GM12878 (cell line): ENCODE measurements around the gene PID1. TPM values are rescaled to one million over a fixed set of nuclear protein-coding genes. Genes with fewer than 3 reads are reported as not detected.

Experiments
- ATAC-seq: fragments of 200-7000 bp; cut with Tn5 transposase; 3 replicates; pipeline ENCODE4 v1.9.1; 2020; ENCODE audit warnings: mild to moderate bottlenecking, moderate library complexity
- BruUV-seq: library from RNA; stranded (reverse); fragments of 400-500 nt; replicated peaks from 2 replicates; lab custom pipeline; 2021; lab: Mats Ljungman, UMichigan
- CTCF ChIA-PET: fragments of 300-600 bp; sonication (Branson Sonifier 250); formaldehyde crosslinking; extraction: SDS; loops from one replicate; lab custom pipeline; 2021; ENCODE audit warnings: inconsistent platforms; lab: Yijun Ruan, JAX
- POLR2A ChIA-PET: fragments of 350-600 bp; formaldehyde crosslinking; extraction: SDS; loops from one replicate; lab custom pipeline; 2021; ENCODE audit warnings: inconsistent platforms; lab: Charles Lee
- RAD21 ChIA-PET: fragments of 300-600 bp; sonication (Branson Sonifier 250); formaldehyde crosslinking; loops from one replicate; lab custom pipeline; 2023; ENCODE audit warnings: antibody characterized with exemption; ENCODE audit not compliant: unreplicated experiment; lab: Charles Lee
- SMC1A ChIA-PET: fragments of 300-600 bp; sonication (Branson Sonifier 250); formaldehyde crosslinking; loops from one replicate; lab custom pipeline; 2023; ENCODE audit not compliant: unreplicated experiment, uncharacterized antibody; lab: Charles Lee
- DNase-seq: peaks from one replicate; pipeline ENCODE4 v3.0.0-alpha.2; 2011; ENCODE audit warnings: low read depth, low spot score
- FAIRE-seq: peaks from 3 replicates; lab custom pipeline; 2011; peaks lifted over from hg19 to GRCh38; lab: Jason Lieb, UNC
- H2AFZ ChIP-seq: 2 replicates; pipeline ENCODE4 v1.6.0; 2011; ENCODE audit warnings: low read depth, low read length, control low read depth; ENCODE audit not compliant: control insufficient read depth
- H3K27ac ChIP-seq: 2 replicates; pipeline ENCODE4 v1.5.1; 2011; ENCODE audit warnings: control low read depth; ENCODE audit not compliant: control insufficient read depth, insufficient read depth
- H3K27me3 ChIP-seq, 2 experiments: replicated peaks in 1 of 2; 2 replicates each; pipeline versions ENCODE4 v1.6.0 to v1.6.1; 2011; ENCODE audit warnings: low read length in 1 of 2; ENCODE audit not compliant: control insufficient read depth in 2 of 2, insufficient read depth in 2 of 2
- H3K36me3 ChIP-seq, 2 experiments: 2 replicates each; pipeline ENCODE4 v1.5.1; 2011; ENCODE audit warnings: low read length in 1 of 2; ENCODE audit not compliant: control insufficient read depth in 2 of 2, insufficient read depth in 2 of 2
- H3K4me1 ChIP-seq: 2 replicates; pipeline ENCODE4 v1.6.1; 2011; ENCODE audit warnings: mild to moderate bottlenecking, low read length, moderate library complexity, mixed read lengths; ENCODE audit not compliant: control insufficient read depth, insufficient read depth
- H3K4me2 ChIP-seq: 2 replicates; pipeline ENCODE4 v1.6.0; 2011; ENCODE audit warnings: control low read depth; ENCODE audit not compliant: control insufficient read depth, insufficient read depth
- H3K4me3 ChIP-seq: fragments of 200-600 bp; sonication (generic); 2 replicates; pipeline ENCODE4 v1.5.1; 2016
- H3K79me2 ChIP-seq: 2 replicates; pipeline ENCODE4 v1.6.0; 2011; ENCODE audit warnings: low read length; ENCODE audit not compliant: control insufficient read depth, insufficient read depth
- H3K9ac ChIP-seq: 2 replicates; pipeline ENCODE4 v1.8.0; 2011; ENCODE audit warnings: low read length, control low read depth, mixed read lengths; ENCODE audit not compliant: control insufficient read depth, insufficient read depth
- H3K9me3 ChIP-seq: replicated peaks from 3 replicates; pipeline ENCODE4 v1.5.1; 2011; ENCODE audit warnings: mild to moderate bottlenecking, low read length; ENCODE audit not compliant: control insufficient read depth, insufficient read depth
- H4K20me1 ChIP-seq: 2 replicates; pipeline ENCODE4 v1.6.0; 2011; ENCODE audit not compliant: control insufficient read depth, insufficient read depth
- ASH2L ChIP-seq: fragments of 300-600, 200-600 bp; sonication (generic); IDR thresholded peaks from 2 replicates; pipeline ENCODE4 v1.6.1; 2017; ENCODE audit warnings: low read depth, mild to moderate bottlenecking, borderline replicate concordance
- CBFB ChIP-seq: IDR thresholded peaks from 2 replicates; pipeline ENCODE4 v1.6.1; 2016; ENCODE audit warnings: antibody characterized with exemption, low read depth
- ETV6 ChIP-seq, 2 experiments: fragments of 450-650 bp in 1 of 2; IDR thresholded peaks in 1 of 2; conservative IDR thresholded peaks in 1 of 2; 2 replicates each; pipeline ENCODE4 v1.6.1; 2014; ENCODE audit warnings: antibody characterized with exemption in 1 of 2, borderline replicate concordance in 1 of 2, low read depth in 1 of 2, mild to moderate bottlenecking in 1 of 2, moderate library complexity in 1 of 2
- GABPA ChIP-seq: IDR thresholded peaks from 2 replicates; pipeline ENCODE4 v1.6.1; 2014; ENCODE audit warnings: antibody characterized with exemption, low read depth, mild to moderate bottlenecking, inconsistent platforms
- HDGF ChIP-seq: fragments of 450-650 bp; IDR thresholded peaks from 2 replicates; pipeline ENCODE4 v1.6.1; 2016; ENCODE audit warnings: antibody characterized with exemption
- MYC ChIP-seq: IDR thresholded peaks from 2 replicates; pipeline ENCODE4 v1.6.1; 2011; ENCODE audit warnings: mild to moderate bottlenecking, low read length, moderate library complexity, inconsistent platforms; ENCODE audit not compliant: insufficient read depth, insufficient replicate concordance, insufficient read length, severe bottlenecking
- NFIC ChIP-seq: IDR thresholded peaks from 2 replicates; pipeline ENCODE4 v1.6.1; 2012; ENCODE audit warnings: low read depth, mild to moderate bottlenecking, inconsistent platforms, low read length, moderate library complexity
- NR2C1 ChIP-seq: fragments of 450-650 bp; IDR thresholded peaks from 2 replicates; pipeline ENCODE4 v1.6.1; 2017; ENCODE audit warnings: antibody characterized with exemption, mild to moderate bottlenecking, moderate library complexity
- TCF12 ChIP-seq: IDR thresholded peaks from 2 replicates; pipeline ENCODE4 v1.6.1; 2011; ENCODE audit warnings: low read depth, mild to moderate bottlenecking, low read length
- ZNF384 ChIP-seq: IDR thresholded peaks from 2 replicates; pipeline ENCODE4 v1.6.1; 2012; ENCODE audit warnings: low read depth, mild to moderate bottlenecking, low read length, improper control_type of control experiment, borderline replicate concordance
- WGBS: methylation state at CpG from one replicate; pipeline ENCODE4 v1.1.6; 2016; ENCODE audit warnings: low lambda C conversion rate; ENCODE audit not compliant: insufficient replicate concordance, insufficient coverage; ENCODE audit errors: missing lambda C conversion rate; 5-methylcytosine and 5-hydroxymethylcytosine counted together
- in situ Hi-C: fragments of 300-500 bp; cut with MboI; formaldehyde crosslinking; loops from 9 replicates; pipeline ENCODE4 v1.14.3; 2018; ENCODE audit warnings: mixed read lengths
- intact Hi-C: fragments of 100-400 bp; cut with micrococcal nuclease; formaldehyde crosslinking; loops from one replicate; pipeline ENCODE4 v1.14.2; 2022; ENCODE audit not compliant: unreplicated experiment
- polyA plus RNA-seq, 11 experiments: library from polyadenylated mRNA; depleted of rRNA in 4 of 11; unstranded in 6 of 11; stranded (reverse) in 5 of 11; fragments of >200 nt; fragmentation: Nextera tagmentation in 4 of 11; fragmentation: Illumina TruSeq in 1 of 11; extraction: Ambion mirVana in 4 of 11; extraction: Trizol in 1 of 11; gene quantifications; 1 replicate in 1 of 11; 2 replicates in 10 of 11; pipeline versions ENCODE4 v1.2.1 to v1.2.3, GENCODE V29; 2011 to 2016; ENCODE audit warnings: inconsistent platforms in 2 of 11, missing spikeins in 2 of 11, low read depth in 1 of 11
- total RNA-seq, 4 experiments: library from RNA; depleted of rRNA in 3 of 4; stranded (reverse); fragments of >200 nt in 3 of 4; fragmentation: Illumina TruSeq in 1 of 4; extraction: Trizol in 1 of 4; gene quantifications; 2 replicates each; pipeline versions ENCODE4 v1.2.1 to v1.2.3, GENCODE V29; 2013 to 2021
- TF ChIP-seq, protein P1 (sequence below): fragments of 450-650 bp; IDR thresholded peaks from 2 replicates; pipeline ENCODE4 v1.6.1; 2018; ENCODE audit warnings: borderline replicate concordance, mild to moderate bottlenecking; ENCODE audit not compliant: partially characterized antibody
- TF ChIP-seq, protein P2 (sequence below): fragments of 150-350 bp; IDR thresholded peaks from 2 replicates; pipeline ENCODE4 v1.6.1; 2016; ENCODE audit warnings: low read depth, low read length
- TF ChIP-seq, protein P3 (sequence below): fragments of 450-650 bp; formaldehyde crosslinking; IDR thresholded peaks from 2 replicates; pipeline ENCODE4 v1.4.0; 2022; ENCODE audit warnings: mild to moderate bottlenecking, moderate library complexity
- TF ChIP-seq, protein P4 (sequence below): fragments of 450-650 bp; IDR thresholded peaks from 2 replicates; pipeline ENCODE4 v1.6.1; 2017; ENCODE audit warnings: borderline replicate concordance

Gene PID1
- total and polyA plus RNA-seq, 10 of the 15 experiments (the other 5 are each of a cell fraction or from before 2014, with no cell fraction given), result not detected

DNA sequence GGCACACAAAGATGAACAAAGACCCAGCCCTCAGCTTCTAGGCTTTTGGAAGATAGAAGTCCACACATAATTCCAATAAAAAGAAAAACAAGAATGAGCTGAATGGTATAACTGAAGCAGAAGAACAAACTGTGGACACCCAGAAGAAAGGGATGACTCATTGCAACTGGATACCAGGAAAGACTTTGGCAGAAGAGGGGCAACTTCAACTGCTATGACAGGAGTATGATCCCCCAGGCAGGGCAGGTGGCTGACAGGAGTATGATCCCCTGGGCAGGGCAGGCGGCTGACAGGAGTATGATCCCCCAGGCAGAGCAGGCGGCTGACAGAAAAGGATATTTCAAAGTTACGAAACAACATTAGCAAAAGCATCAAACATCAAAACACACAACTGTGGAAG is 21.6 kb downstream of the PID1 start:
- ChIA-PET RAD21 (no interaction called here), CTCF (no interaction called here), POLR2A (no interaction called here)
- TF ChIP-seq, protein P1, sequence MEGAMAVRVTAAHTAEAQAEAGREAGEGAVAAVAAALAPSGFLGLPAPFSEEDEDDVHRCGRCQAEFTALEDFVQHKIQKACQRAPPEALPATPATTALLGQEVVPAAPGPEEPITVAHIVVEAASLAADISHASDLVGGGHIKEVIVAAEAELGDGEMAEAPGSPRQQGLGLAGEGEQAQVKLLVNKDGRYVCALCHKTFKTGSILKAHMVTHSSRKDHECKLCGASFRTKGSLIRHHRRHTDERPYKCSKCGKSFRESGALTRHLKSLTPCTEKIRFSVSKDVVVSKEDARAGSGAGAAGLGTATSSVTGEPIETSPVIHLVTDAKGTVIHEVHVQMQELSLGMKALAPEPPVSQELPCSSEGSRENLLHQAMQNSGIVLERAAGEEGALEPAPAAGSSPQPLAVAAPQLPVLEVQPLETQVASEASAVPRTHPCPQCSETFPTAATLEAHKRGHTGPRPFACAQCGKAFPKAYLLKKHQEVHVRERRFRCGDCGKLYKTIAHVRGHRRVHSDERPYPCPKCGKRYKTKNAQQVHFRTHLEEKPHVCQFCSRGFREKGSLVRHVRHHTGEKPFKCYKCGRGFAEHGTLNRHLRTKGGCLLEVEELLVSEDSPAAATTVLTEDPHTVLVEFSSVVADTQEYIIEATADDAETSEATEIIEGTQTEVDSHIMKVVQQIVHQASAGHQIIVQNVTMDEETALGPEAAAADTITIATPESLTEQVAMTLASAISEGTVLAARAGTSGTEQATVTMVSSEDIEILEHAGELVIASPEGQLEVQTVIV, result no peak
- TF ChIP-seq, protein P2, sequence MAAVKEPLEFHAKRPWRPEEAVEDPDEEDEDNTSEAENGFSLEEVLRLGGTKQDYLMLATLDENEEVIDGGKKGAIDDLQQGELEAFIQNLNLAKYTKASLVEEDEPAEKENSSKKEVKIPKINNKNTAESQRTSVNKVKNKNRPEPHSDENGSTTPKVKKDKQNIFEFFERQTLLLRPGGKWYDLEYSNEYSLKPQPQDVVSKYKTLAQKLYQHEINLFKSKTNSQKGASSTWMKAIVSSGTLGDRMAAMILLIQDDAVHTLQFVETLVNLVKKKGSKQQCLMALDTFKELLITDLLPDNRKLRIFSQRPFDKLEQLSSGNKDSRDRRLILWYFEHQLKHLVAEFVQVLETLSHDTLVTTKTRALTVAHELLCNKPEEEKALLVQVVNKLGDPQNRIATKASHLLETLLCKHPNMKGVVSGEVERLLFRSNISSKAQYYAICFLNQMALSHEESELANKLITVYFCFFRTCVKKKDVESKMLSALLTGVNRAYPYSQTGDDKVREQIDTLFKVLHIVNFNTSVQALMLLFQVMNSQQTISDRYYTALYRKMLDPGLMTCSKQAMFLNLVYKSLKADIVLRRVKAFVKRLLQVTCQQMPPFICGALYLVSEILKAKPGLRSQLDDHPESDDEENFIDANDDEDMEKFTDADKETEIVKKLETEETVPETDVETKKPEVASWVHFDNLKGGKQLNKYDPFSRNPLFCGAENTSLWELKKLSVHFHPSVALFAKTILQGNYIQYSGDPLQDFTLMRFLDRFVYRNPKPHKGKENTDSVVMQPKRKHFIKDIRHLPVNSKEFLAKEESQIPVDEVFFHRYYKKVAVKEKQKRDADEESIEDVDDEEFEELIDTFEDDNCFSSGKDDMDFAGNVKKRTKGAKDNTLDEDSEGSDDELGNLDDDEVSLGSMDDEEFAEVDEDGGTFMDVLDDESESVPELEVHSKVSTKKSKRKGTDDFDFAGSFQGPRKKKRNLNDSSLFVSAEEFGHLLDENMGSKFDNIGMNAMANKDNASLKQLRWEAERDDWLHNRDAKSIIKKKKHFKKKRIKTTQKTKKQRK, result no peak
- no peak for TF ChIP-seq ASH2L
- no peak for TF ChIP-seq ETV6 (conservative IDR thresholded peaks at IDR 0.05 in 1 of 2, IDR thresholded peaks at IDR 0.05 in 1 of 2; ENCODE audit: borderline replicate concordance in 1 of 2, low read depth in 1 of 2)
- TF ChIP-seq HDGF, result no peak
- no peak for TF ChIP-seq MYC
- TF ChIP-seq ZNF384, result no peak
- TF ChIP-seq TCF12, result no peak
- TF ChIP-seq, protein P3, sequence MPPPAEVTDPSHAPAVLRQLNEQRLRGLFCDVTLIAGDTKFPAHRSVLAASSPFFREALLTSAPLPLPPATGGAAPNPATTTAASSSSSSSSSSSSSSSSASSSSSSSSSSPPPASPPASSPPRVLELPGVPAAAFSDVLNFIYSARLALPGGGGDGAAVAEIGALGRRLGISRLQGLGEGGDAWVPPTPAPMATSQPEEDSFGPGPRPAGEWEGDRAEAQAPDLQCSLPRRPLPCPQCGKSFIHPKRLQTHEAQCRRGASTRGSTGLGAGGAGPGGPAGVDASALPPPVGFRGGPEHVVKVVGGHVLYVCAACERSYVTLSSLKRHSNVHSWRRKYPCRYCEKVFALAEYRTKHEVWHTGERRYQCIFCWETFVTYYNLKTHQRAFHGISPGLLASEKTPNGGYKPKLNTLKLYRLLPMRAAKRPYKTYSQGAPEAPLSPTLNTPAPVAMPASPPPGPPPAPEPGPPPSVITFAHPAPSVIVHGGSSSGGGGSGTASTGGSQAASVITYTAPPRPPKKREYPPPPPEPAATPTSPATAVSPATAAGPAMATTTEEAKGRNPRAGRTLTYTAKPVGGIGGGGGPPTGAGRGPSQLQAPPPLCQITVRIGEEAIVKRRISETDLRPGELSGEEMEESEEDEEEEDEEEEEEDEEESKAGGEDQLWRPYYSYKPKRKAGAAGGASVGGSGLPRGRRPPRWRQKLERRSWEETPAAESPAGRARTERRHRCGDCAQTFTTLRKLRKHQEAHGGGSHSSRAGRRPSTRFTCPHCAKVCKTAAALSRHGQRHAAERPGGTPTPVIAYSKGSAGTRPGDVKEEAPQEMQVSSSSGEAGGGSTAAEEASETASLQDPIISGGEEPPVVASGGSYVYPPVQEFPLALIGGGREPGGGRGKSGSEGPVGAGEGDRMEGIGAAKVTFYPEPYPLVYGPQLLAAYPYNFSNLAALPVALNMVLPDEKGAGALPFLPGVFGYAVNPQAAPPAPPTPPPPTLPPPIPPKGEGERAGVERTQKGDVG (CRISPR knock-in tag), result no peak
- TF ChIP-seq NFIC, result no peak
- no peak for TF ChIP-seq NR2C1
- TF ChIP-seq CBFB, result no peak
- TF ChIP-seq, protein P4, sequence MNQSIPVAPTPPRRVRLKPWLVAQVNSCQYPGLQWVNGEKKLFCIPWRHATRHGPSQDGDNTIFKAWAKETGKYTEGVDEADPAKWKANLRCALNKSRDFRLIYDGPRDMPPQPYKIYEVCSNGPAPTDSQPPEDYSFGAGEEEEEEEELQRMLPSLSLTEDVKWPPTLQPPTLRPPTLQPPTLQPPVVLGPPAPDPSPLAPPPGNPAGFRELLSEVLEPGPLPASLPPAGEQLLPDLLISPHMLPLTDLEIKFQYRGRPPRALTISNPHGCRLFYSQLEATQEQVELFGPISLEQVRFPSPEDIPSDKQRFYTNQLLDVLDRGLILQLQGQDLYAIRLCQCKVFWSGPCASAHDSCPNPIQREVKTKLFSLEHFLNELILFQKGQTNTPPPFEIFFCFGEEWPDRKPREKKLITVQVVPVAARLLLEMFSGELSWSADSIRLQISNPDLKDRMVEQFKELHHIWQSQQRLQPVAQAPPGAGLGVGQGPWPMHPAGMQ, result no peak
- no peak for TF ChIP-seq GABPA

More for the DNA sequence above, 21.6 kb downstream of the PID1 start:
- H3K27ac ChIP-seq, result no peak overlapping the region
- WGBS, result 41% methylated on average over 3 of the region's 3 CpGs
- ATAC-seq (no peak), DNase-seq (no peak), FAIRE-seq (no peak)
- H2AFZ ChIP-seq, result no peak overlapping the region
- H3K9ac ChIP-seq, result no peak overlapping the region
- no peaks in the 10 kb centered on the region for H4K20me1 ChIP-seq
- in situ Hi-C loops, result no loop called here
- BruUV-seq, result no TSS peak
- no peaks in the 10 kb centered on the region for H3K36me3 ChIP-seq
- no peaks in the 10 kb centered on the region for H3K27me3 ChIP-seq
- no peaks in the 10 kb centered on the region for H3K9me3 ChIP-seq
- SMC1A ChIA-PET, result interaction anchor here (0.7 kb wide), 1 partner anchor 114 kb away, joined by 3 read pairs; no protein-coding TSS in a partner anchor
- no peaks in the 10 kb centered on the region for H3K79me2 ChIP-seq
- no peak overlapping the region for H3K4me2 ChIP-seq
- no peaks in the 10 kb centered on the region for H3K4me1 ChIP-seq
- intact Hi-C loops, result no loop called here
- H3K4me3 ChIP-seq, result no peak overlapping the region
